HG02885 (cell line): ENCODE results near the gene HECW1.
"Not testable (repeated sequence)": the region's sequence is repeated elsewhere in the genome, so short reads cannot be mapped to it uniquely, and the experiment has no call there.

ENCODE experiments used
- ATAC-seq: cut with Tn5 transposase; IDR thresholded peaks from one replicate; pipeline ENCODE4 v1.9.1; 2021; ENCODE audit warnings: mild to moderate bottlenecking; ENCODE audit not compliant: unreplicated experiment, poor library complexity

Gene HECW1

GRCh38 chr7:43112459-43112940 is at the start of gene HECW1:
Gene HECW1, plus strand, starts transcription at chr7:43112647. Its CDS starts 131,259 bp downstream, at chr7:43243906.
- no peak for ATAC-seq

GRCh38 chr7:43071604-43072003 is 40.8 kb upstream of the HECW1 start:
- ATAC-seq, result no peak

- peak; percentile 36 for ATAC-seq
Observed at GRCh38 chr7:43072530-43072929, 39.9 kb upstream of the HECW1 start.

- not testable (repeated sequence) for ATAC-seq
Observed at GRCh38 chr7:43073811-43074210, 38.6 kb upstream of the HECW1 start.

GRCh38 chr7:43076189-43076605 is 36.2 kb upstream of the HECW1 start:
- ATAC-seq, result peak; percentile 67

GRCh38 chr7:43076606-43077005 is 35.8 kb upstream of the HECW1 start:
- ATAC-seq, result no peak

- no peak for ATAC-seq
Observed at GRCh38 chr7:43077285-43077684, 35.2 kb upstream of the HECW1 start.

GRCh38 chr7:43077732-43078391 is 34.6 kb upstream of the HECW1 start:
- no peak for ATAC-seq

GRCh38 chr7:43078794-43079193 is 33.7 kb upstream of the HECW1 start:
- no peak for ATAC-seq

- ATAC-seq, result no peak
Observed at GRCh38 chr7:43081603-43082002, 30.8 kb upstream of the HECW1 start.

GRCh38 chr7:43083106-43083505 is 29.3 kb upstream of the HECW1 start:
- ATAC-seq, result no peak

GRCh38 chr7:43085017-43085416 is 27.4 kb upstream of the HECW1 start:
- no peak for ATAC-seq

GRCh38 chr7:43085992-43086391 is 26.5 kb upstream of the HECW1 start:
- no peak for ATAC-seq

- ATAC-seq, result no peak
Observed at GRCh38 chr7:43092819-43093218, 19.6 kb upstream of the HECW1 start.

GRCh38 chr7:43096875-43097274 is 15.6 kb upstream of the HECW1 start:
- ATAC-seq, result no peak

- no peak for ATAC-seq
Observed at GRCh38 chr7:43099750-43100149, 12.7 kb upstream of the HECW1 start.

GRCh38 chr7:43104874-43105520 is 7.5 kb upstream of the HECW1 start:
- ATAC-seq, result no peak

GRCh38 chr7:43105521-43106120 is 6.8 kb upstream of the HECW1 start:
- no peak for ATAC-seq

- ATAC-seq, result peak; percentile 97
Observed at GRCh38 chr7:43108255-43109011, 4.0 kb upstream of the HECW1 start.

- no peak for ATAC-seq
Observed at GRCh38 chr7:43110791-43111535, 1.5 kb upstream of the HECW1 start.
